ENCODE measurements around the gene C3AR1.

Gene C3AR1

GRCh38 chr12:8058506-8058905 lies 7.7 kb downstream of the C3AR1 start:
- TF ChIP-seq EZH2 (IDR thresholded peaks at IDR 0.05; ENCODE audit: borderline replicate concordance, low read length) (no peak), CTCF (IDR thresholded peaks at IDR 0.05; ENCODE audit: low read length) (no peak)
- no peaks in the 10 kb centered on the region for H3K79me2 ChIP-seq (ENCODE audit: insufficient read depth, low read length)
- H3K4me2 ChIP-seq (ENCODE audit: low read length): no peak overlapping the region

GRCh38 chr12:8057839-8058238 lies 8.3 kb downstream of the C3AR1 start:
- H3F3A ChIP-seq (ENCODE audit: insufficient read depth, low read length): no peaks in the 10 kb centered on the region

More at GRCh38 chr12:8058506-8058905, 7.7 kb downstream of the C3AR1 start:
- H3K9me3 ChIP-seq (ENCODE audit: low read length): no peaks in the 10 kb centered on the region
- H2AFZ ChIP-seq (ENCODE audit: low read length): no peak overlapping the region
- no peaks in the 10 kb centered on the region for H3K36me3 ChIP-seq (ENCODE audit: insufficient read depth, low read length)
- no peak overlapping the region for H3K27ac ChIP-seq (ENCODE audit: low read depth, low read length, poor library complexity, severe bottlenecking)
- no peaks in the 10 kb centered on the region for H3F3A ChIP-seq (ENCODE audit: insufficient read depth, low read length)
- H3K4me3 ChIP-seq (ENCODE audit: low read depth, low read length, poor library complexity, severe bottlenecking): no peak overlapping the region
- H4K20me1 ChIP-seq (ENCODE audit: insufficient read depth, low read length): no peaks in the 10 kb centered on the region; the same call in 1 of the 2 replicates
- H3K9ac ChIP-seq (ENCODE audit: low read length): no peak overlapping the region
- H3K4me1 ChIP-seq (ENCODE audit: insufficient read depth, low read length, severe bottlenecking): no peaks in the 10 kb centered on the region
- no peaks in the 10 kb centered on the region for H3K9me2 ChIP-seq (ENCODE audit: low read depth, low read length)
- H3K27me3 ChIP-seq (ENCODE audit: insufficient read depth, low read length): no peaks in the 10 kb centered on the region

GRCh38 chr12:8057306-8057705 lies 8.9 kb downstream of the C3AR1 start:
- Histone ChIP-seq H3K27me3 (ENCODE audit: insufficient read depth, low read length) (no peaks in the 10 kb centered on the region), H3K9me3 (ENCODE audit: low read length) (no peaks in the 10 kb centered on the region), H3K4me1 (ENCODE audit: insufficient read depth, low read length, severe bottlenecking) (no peaks in the 10 kb centered on the region), H3K4me3 (ENCODE audit: low read depth, low read length, poor library complexity, severe bottlenecking) (no peak overlapping the region), H3K9ac (ENCODE audit: low read length) (no peak overlapping the region), H3F3A (ENCODE audit: insufficient read depth, low read length) (no peaks in the 10 kb centered on the region), H3K36me3 (ENCODE audit: insufficient read depth, low read length) (no peaks in the 10 kb centered on the region), H3K79me2 (ENCODE audit: insufficient read depth, low read length) (no peaks in the 10 kb centered on the region), H2AFZ (ENCODE audit: low read length) (no peak overlapping the region), H4K20me1 (ENCODE audit: insufficient read depth, low read length) (no peaks in the 10 kb centered on the region; the same call in 1 of the 2 replicates), H3K4me2 (ENCODE audit: low read length) (no peak overlapping the region), H3K9me2 (ENCODE audit: low read depth, low read length) (no peaks in the 10 kb centered on the region), H3K27ac (ENCODE audit: low read depth, low read length, poor library complexity, severe bottlenecking) (no peak overlapping the region)
- no peak for TF ChIP-seq EZH2 (IDR thresholded peaks at IDR 0.05; ENCODE audit: borderline replicate concordance, low read length)
- no peak for TF ChIP-seq CTCF (IDR thresholded peaks at IDR 0.05; ENCODE audit: low read length)

More at GRCh38 chr12:8057839-8058238, 8.3 kb downstream of the C3AR1 start:
- no peaks in the 10 kb centered on the region for H3K9me2 ChIP-seq (ENCODE audit: low read depth, low read length)
- no peaks in the 10 kb centered on the region for H3K79me2 ChIP-seq (ENCODE audit: insufficient read depth, low read length)
- H3K4me3 ChIP-seq (ENCODE audit: low read depth, low read length, poor library complexity, severe bottlenecking): no peak overlapping the region
- no peak overlapping the region for H2AFZ ChIP-seq (ENCODE audit: low read length)
- TF ChIP-seq CTCF (IDR thresholded peaks at IDR 0.05; ENCODE audit: low read length): no peak
- no peak for TF ChIP-seq EZH2 (IDR thresholded peaks at IDR 0.05; ENCODE audit: borderline replicate concordance, low read length)
- no peak overlapping the region for H3K27ac ChIP-seq (ENCODE audit: low read depth, low read length, poor library complexity, severe bottlenecking)
- H4K20me1 ChIP-seq (ENCODE audit: insufficient read depth, low read length): no peaks in the 10 kb centered on the region; the same call in 1 of the 2 replicates
- no peaks in the 10 kb centered on the region for H3K36me3 ChIP-seq (ENCODE audit: insufficient read depth, low read length)
- H3K4me2 ChIP-seq (ENCODE audit: low read length): no peak overlapping the region
- H3K4me1 ChIP-seq (ENCODE audit: insufficient read depth, low read length, severe bottlenecking): no peaks in the 10 kb centered on the region
- H3K9ac ChIP-seq (ENCODE audit: low read length): no peak overlapping the region
- H3K27me3 ChIP-seq (ENCODE audit: insufficient read depth, low read length): no peaks in the 10 kb centered on the region
- no peaks in the 10 kb centered on the region for H3K9me3 ChIP-seq (ENCODE audit: low read length)
